ENCODE data around the gene DGKI. TPM values are rescaled to one million over a fixed set of nuclear protein-coding genes. Genes with fewer than 3 reads are reported as not detected.

The DGKI gene
- total RNA-seq: under 1 TPM; 0.53 to 0.91 TPM

GRCh38 chr7:137846827-137847567 is at the start of gene DGKI:
DGKI (minus strand) TSS chr7:137846974.
- Mint-ChIP-seq H3K27me3 (peaks cover 45% of the 10 kb centered on the region), H3K27ac (no peak within 1 kb of the TSS), H3K9me3 (no peaks in the 10 kb centered on the region), H3K36me3 (ENCODE audit: low read depth) (peaks cover 3% of the 10 kb centered on the region), H3K4me1 (peaks cover 12% of the 10 kb centered on the region), H3K4me3 (peak within 1 kb of the TSS; percentile 28)
- DNase-seq: no peak
- CTCF ChIA-PET: no interaction called here
- POLR2A ChIA-PET: interaction anchor here (1.4 kb wide), 1 partner anchor 11 kb away, joined by 3 read pairs; no protein-coding TSS in a partner anchor

- Mint-ChIP-seq H3K4me3 (no peak overlapping the region), H3K4me1 (peaks cover 32% of the 10 kb centered on the region), H3K9me3 (no peaks in the 10 kb centered on the region), H3K27me3 (no peaks in the 10 kb centered on the region), H3K36me3 (ENCODE audit: low read depth) (peaks cover 68% of the 10 kb centered on the region), H3K27ac (peak overlapping the region; percentile 34)
- DNase-seq: no peak
- ChIA-PET POLR2A (no interaction called here), CTCF (interaction anchor here (0.5 to 1.6 kb wide), 5 partner anchors 9 to 290 kb away, joined by 3 to 5 read pairs (median 4); no protein-coding TSS in a partner anchor)
Observed at GRCh38 chr7:137895301-137896221, 48.8 kb upstream of the DGKI start.

DNA sequence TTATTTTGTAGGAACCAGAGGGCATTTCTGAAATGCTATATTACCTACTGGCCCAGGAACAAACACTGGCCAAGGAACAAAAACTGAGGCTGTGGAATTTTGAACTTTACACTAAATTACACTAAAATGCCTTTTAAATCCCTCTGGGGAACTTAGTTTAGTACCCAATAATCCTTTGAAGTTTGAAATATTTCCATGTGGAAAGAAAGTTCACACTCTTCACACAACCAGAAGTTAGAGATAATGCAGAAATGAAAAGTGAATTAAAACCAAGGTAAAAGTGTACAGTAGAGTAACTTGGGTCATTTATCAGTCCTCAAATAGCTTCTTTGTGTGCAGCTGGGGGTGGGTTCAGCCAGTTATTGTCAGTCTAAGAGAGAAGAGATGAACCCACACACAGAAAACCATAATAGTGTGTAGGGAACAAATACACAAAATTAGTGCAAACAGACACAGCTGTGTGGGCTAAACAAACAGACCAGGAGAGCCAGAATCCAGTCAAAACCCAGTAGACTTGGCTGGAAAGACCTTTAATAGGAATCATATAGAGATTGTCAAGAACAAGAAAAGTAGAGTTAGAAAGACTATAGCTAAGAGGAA is 46.5 kb upstream of the DGKI start:
- H3K27me3 Mint-ChIP-seq: no peaks in the 10 kb centered on the region
- H3K36me3 Mint-ChIP-seq (ENCODE audit: low read depth): peaks cover 57% of the 10 kb centered on the region
- H3K27ac Mint-ChIP-seq: no peak overlapping the region
- no peaks in the 10 kb centered on the region for H3K9me3 Mint-ChIP-seq
- ChIA-PET CTCF (interaction anchor here (0.9 to 1.5 kb wide), 4 partner anchors 9 to 237 kb away, joined by 3 to 4 read pairs (median 3); no protein-coding TSS in a partner anchor), POLR2A (no interaction called here)
- no peak overlapping the region for H3K4me3 Mint-ChIP-seq
- no peak for DNase-seq
- peaks cover 25% of the 10 kb centered on the region for H3K4me1 Mint-ChIP-seq

- POLR2A ChIA-PET: no interaction called here
- CTCF ChIA-PET: interaction anchor here (1.3 kb wide), 1 partner anchor 8 kb away, joined by 4 read pairs; no protein-coding TSS in a partner anchor
- DNase-seq: no peak
- no peak overlapping the region for H3K4me3 Mint-ChIP-seq
- no peak overlapping the region for H3K27ac Mint-ChIP-seq
- H3K4me1 Mint-ChIP-seq: peaks cover 19% of the 10 kb centered on the region
- H3K36me3 Mint-ChIP-seq (ENCODE audit: low read depth): peaks cover 43% of the 10 kb centered on the region
- H3K9me3 Mint-ChIP-seq: no peaks in the 10 kb centered on the region
- no peaks in the 10 kb centered on the region for H3K27me3 Mint-ChIP-seq
Observed at GRCh38 chr7:137891016-137891655, 44.4 kb upstream of the DGKI start.

- Mint-ChIP-seq H3K4me1 (peaks cover 13% of the 10 kb centered on the region), H3K4me3 (no peak overlapping the region), H3K27ac (no peak overlapping the region), H3K9me3 (no peaks in the 10 kb centered on the region), H3K27me3 (no peaks in the 10 kb centered on the region), H3K36me3 (ENCODE audit: low read depth) (peaks cover 40% of the 10 kb centered on the region)
- ChIA-PET POLR2A (no interaction called here), CTCF (interaction anchor here (1.3 kb wide), 1 partner anchor 9 kb away, joined by 4 read pairs; no protein-coding TSS in a partner anchor)
- DNase-seq: no peak
Observed at GRCh38 chr7:137890449-137890921, 43.7 kb upstream of the DGKI start.

GRCh38 chr7:137888241-137888640 is 41.5 kb upstream of the DGKI start:
- Mint-ChIP-seq H3K4me3 (no peak overlapping the region), H3K4me1 (peaks cover 6% of the 10 kb centered on the region), H3K27me3 (no peaks in the 10 kb centered on the region), H3K36me3 (ENCODE audit: low read depth) (peaks cover 26% of the 10 kb centered on the region), H3K9me3 (no peaks in the 10 kb centered on the region), H3K27ac (no peak overlapping the region)
- ChIA-PET POLR2A (interaction anchor here (0.5 kb wide), 1 partner anchor 420 kb away, joined by 3 read pairs; no protein-coding TSS in a partner anchor), CTCF (no interaction called here)
- no peak for DNase-seq

DNA sequence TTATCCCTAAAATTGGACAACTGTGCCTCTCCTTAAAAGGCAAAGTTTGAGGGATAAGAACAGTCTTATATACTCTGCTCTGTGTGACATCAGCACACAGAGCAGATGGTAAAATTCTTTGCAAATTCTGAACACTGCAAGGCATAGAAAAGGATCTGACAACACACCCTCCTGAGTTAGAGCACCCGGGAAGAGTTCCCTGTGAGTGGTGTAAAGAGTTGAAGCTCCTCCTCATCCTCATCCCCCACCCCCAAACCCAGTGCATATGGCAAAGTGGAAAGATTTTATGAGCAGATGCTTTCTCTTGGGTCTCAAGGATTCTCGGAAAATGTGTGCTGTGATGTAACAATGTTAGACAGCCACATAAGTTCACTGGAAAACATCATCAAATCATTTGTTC is 40.0 kb upstream of the DGKI start:
- Mint-ChIP-seq H3K27me3 (no peaks in the 10 kb centered on the region), H3K27ac (no peak overlapping the region), H3K4me1 (peaks cover 17% of the 10 kb centered on the region), H3K36me3 (ENCODE audit: low read depth) (peaks cover 28% of the 10 kb centered on the region), H3K9me3 (no peaks in the 10 kb centered on the region), H3K4me3 (no peak overlapping the region)
- ChIA-PET POLR2A (no interaction called here), CTCF (no interaction called here)
- no peak for DNase-seq

GRCh38 chr7:137886281-137886680 is 39.5 kb upstream of the DGKI start:
- H3K4me1 Mint-ChIP-seq: peaks cover 18% of the 10 kb centered on the region
- CTCF ChIA-PET: no interaction called here
- POLR2A ChIA-PET: no interaction called here
- H3K27ac Mint-ChIP-seq: no peak overlapping the region
- H3K36me3 Mint-ChIP-seq (ENCODE audit: low read depth): peaks cover 30% of the 10 kb centered on the region
- no peaks in the 10 kb centered on the region for H3K27me3 Mint-ChIP-seq
- H3K9me3 Mint-ChIP-seq: no peaks in the 10 kb centered on the region
- DNase-seq: no peak
- H3K4me3 Mint-ChIP-seq: no peak overlapping the region

- CTCF ChIA-PET: no interaction called here
- no peaks in the 10 kb centered on the region for H3K9me3 Mint-ChIP-seq
- no peak for DNase-seq
- peaks cover 18% of the 10 kb centered on the region for H3K4me1 Mint-ChIP-seq
- POLR2A ChIA-PET: no interaction called here
- no peak overlapping the region for H3K4me3 Mint-ChIP-seq
- H3K36me3 Mint-ChIP-seq (ENCODE audit: low read depth): peaks cover 26% of the 10 kb centered on the region
- no peaks in the 10 kb centered on the region for H3K27me3 Mint-ChIP-seq
- H3K27ac Mint-ChIP-seq: no peak overlapping the region
Observed at GRCh38 chr7:137885678-137886077, 38.9 kb upstream of the DGKI start.

DNA sequence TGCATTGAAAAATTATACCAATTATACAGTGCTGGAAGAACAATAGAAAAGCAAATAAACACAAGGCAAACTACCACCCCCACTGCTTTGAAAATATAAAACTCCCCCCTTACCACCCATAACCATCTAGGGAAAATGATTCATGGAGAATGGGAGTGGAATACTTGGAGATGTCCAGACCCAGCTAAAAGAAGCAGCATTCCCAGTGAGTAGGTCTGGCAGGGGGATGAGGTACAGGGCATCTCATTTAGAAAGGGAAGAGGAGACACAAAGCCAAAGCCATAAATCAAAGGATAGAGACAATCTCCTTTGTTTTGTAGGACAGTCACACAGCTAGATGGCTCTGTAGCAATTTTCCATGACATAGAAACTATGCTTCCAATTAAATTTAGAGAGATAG is 36.0 kb upstream of the DGKI start:
- no peak for DNase-seq
- ChIA-PET POLR2A (no interaction called here), CTCF (interaction anchor here (1.5 to 1.6 kb wide), 2 partner anchors 119 to 126 kb away, joined by 3 to 4 read pairs; partner anchors contain the start of gene CREB3L2)
- Mint-ChIP-seq H3K9me3 (no peaks in the 10 kb centered on the region), H3K27ac (peak overlapping the region; percentile 55), H3K4me3 (no peak overlapping the region), H3K4me1 (peaks cover 18% of the 10 kb centered on the region), H3K36me3 (ENCODE audit: low read depth) (peaks cover 45% of the 10 kb centered on the region), H3K27me3 (no peaks in the 10 kb centered on the region)

DNA sequence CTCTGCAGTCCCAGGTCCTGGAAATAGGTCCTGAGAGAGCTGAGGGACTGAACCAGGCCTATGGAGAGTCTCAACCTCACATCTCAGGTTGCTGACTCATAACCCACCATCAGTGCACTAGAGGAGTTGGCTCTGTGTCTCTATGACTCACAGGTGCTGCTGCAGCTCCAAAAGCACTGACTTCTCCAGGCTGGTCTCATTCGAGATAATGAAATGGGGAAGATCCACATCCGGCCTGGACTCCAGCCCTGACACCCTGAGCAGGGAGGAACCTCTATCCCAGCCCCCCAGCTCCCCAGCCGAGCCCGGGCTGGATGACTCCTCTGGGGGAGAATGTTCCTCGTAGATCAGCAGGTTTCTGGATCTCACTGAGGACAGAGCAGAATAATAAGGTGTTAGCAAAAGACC is 35.5 kb upstream of the DGKI start:
- peak; percentile 28 for DNase-seq
- POLR2A ChIA-PET: no interaction called here
- no peaks in the 10 kb centered on the region for H3K27me3 Mint-ChIP-seq
- H3K4me1 Mint-ChIP-seq: peaks cover 18% of the 10 kb centered on the region
- CTCF ChIA-PET: interaction anchor here (1.5 kb wide), 1 partner anchor 120 kb away, joined by 4 read pairs; the partner anchor contains the start of gene CREB3L2
- no peak overlapping the region for H3K4me3 Mint-ChIP-seq
- no peaks in the 10 kb centered on the region for H3K9me3 Mint-ChIP-seq
- peak overlapping the region; percentile 55 for H3K27ac Mint-ChIP-seq
- peaks cover 45% of the 10 kb centered on the region for H3K36me3 Mint-ChIP-seq (ENCODE audit: low read depth)

DNA sequence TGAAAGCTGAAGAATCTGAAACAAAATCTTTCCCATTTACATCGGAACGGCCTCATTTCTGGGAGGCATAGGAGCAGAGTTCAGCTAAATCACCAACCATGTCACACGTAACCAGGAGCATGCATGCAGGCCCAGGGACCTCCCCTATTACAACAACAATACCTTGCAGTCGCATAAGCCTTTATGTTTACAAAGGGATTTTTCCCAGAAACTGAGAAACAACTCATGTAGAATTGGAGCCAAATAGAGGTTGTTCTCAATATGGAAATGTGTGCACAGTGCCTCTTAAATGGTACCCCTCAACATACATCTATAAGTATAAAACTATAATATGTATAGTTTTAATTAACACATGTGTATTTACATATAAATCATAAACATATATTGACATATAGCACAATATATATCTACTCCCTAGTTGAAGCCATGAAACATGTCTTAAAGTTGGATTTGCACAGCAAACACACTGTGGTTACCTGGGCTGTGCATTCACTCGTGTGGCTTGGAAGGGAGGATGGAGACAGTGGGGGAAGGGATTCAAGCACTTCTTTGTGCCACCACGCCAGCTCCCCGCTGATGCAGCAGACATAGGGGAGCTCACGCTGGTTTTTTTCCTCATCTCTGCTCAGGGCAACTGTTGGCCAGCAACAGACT is 35.0 kb upstream of the DGKI start:
- no peak for DNase-seq
- Mint-ChIP-seq H3K4me1 (peaks cover 18% of the 10 kb centered on the region), H3K27me3 (no peaks in the 10 kb centered on the region), H3K4me3 (no peak overlapping the region), H3K36me3 (ENCODE audit: low read depth) (peaks cover 47% of the 10 kb centered on the region), H3K27ac (peak overlapping the region; percentile 55), H3K9me3 (no peaks in the 10 kb centered on the region)
- CTCF ChIA-PET: interaction anchor here (1.5 kb wide), 1 partner anchor 120 kb away, joined by 4 read pairs; the partner anchor contains the start of gene CREB3L2
- POLR2A ChIA-PET: no interaction called here

Data from activated CD4-positive, alpha-beta memory T cell treated with anti-CD3 and anti-CD28 coated beads, Interleukin-2, amount 10 ng/mL, durations not matched to agents 7 days and 5 days (primary cell).